NCI-H146 treated with DMSO at 0.1 percent for 48 hours (cell line): ENCODE measurements around the gene RXRA.

Experiments
- DNase-seq: peaks from one replicate; lab custom pipeline; 2025; ENCODE audit not compliant: unreplicated experiment; lab: John Stamatoyannopoulos, UW

The RXRA gene

DNA sequence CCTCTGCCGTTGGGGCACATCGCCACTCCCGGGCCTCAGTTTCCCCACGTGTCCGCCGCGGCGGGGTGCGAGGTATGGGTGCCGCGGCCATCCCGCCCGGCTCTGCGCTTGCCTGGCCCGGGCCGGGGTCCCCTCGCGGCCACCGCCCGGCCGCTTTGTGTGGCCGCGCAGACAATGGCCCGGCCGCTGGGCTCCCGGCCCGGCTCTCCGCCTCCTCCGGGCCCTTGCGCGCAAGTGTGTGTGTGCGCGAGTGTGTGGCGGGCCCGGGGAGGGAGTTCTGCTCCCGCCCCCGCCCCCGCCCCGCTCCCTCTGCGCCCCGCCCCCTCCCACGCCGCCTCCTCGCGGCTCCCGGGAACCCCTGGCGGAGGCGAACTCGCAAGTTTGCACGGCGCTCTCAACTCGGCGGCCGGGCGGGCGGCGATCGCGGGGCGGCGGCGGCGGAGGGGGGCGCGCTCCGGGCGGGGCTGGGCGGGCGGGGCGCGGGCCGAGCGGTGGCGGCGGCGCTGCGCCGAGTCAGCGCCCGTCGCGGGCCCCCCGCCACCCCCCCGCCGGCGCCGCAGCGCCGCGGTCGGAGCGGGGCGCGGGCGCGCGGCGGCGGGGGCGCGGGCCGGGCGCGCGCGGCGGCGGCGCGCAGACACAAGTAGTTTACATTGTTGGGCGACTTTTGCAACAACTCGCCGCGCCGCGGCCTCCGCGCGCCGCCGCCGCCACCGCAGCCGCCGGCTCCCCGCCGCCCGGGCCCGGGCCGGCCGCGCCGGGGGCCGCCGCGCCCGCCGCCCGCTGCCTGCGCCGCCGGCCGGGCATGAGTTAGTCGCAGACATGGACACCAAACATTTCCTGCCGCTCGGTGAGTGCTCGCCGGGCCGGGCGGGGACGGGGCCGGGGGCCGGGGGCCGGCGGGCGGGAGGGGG, at the start of gene RXRA:
Gene RXRA (plus strand): TSS at position 643 of the 911 bp plus-strand sequence. CDS start 177 bp downstream, at position 820.
- no peak for DNase-seq

- no peak for DNase-seq
Measured at GRCh38 chr9:134278286-134278685, 48.0 kb upstream of the RXRA start.

DNA sequence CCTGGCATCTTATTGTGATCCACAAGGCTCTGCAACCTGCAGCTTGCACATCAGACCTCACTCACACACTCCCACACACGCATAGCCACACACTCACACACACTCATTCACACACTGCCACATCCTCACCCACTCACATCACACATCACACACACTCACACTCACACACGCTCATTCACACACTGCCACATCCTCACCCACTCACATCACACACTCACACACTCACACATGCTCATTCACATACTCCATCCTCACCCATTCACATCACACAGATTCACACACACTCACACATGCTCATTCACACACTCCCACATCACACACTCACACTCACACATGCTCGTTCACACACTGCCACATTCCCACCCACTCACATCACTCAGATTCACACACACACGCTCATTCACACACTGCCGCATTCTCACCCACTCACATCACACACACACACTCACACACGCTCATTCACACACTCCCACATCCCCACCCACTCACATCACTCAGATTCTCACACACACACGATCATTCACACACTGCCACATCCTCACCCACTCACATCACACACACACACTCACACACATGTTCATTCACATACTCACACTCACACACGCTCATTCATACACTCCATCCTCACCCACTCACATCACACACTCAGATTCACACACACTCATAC, 47.1 kb upstream of the RXRA start:
- DNase-seq = no peak

- no peak for DNase-seq
Measured at GRCh38 chr9:134282138-134282650, 44.1 kb upstream of the RXRA start.

GRCh38 chr9:134283111-134283515, 43.1 kb upstream of the RXRA start:
- DNase-seq = no peak

DNA sequence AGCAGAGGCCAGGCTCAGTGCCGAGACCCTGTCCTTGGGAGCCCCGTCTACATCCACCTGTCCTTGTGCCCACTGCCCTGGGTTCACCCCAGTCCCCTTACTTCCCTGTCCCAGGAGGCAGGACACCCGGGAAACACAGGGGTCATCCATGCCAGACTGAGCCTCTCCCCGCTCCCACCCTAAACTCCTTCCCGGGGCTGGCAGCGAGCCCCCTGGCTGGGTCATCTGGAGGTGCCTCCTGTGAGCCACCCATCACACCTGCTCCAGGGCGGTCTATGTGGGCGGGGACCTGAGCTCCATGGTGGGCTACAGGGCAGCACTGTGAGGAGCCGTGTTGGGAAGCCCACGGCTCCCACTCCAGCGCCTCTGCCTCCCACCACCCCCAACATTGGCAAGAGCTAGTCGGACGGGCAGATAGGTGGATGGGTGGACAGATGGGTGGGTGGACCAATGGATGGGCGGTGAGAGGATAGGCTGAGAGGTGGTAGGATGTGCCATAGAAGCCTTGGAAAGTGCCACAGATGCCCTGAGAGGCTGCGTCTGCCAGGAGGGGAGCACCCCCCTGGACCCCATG, 42.5 kb upstream of the RXRA start:
- no peak for DNase-seq

GRCh38 chr9:134284273-134284672, 42.0 kb upstream of the RXRA start:
- no peak for DNase-seq

DNA sequence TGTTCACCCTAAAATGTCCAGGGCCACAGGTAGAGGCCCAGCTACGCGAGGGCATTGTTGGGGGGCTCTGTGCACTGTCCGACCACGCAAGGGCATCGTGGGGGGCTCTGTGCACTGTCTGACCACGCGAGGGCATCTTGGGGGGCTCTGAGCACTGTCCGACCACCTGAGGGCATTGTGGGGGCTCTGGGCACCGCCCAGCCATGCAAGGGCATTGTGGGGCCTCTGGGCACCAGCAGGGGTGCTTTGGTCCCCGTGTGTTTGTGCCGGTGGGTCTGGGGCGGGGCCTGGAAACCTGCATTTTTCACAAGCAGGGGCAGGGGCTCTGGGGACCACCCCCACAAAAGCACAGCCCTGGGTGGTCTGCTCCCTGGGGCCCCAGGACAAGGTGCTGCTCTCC, 41.5 kb upstream of the RXRA start:
- DNase-seq = no peak

DNA sequence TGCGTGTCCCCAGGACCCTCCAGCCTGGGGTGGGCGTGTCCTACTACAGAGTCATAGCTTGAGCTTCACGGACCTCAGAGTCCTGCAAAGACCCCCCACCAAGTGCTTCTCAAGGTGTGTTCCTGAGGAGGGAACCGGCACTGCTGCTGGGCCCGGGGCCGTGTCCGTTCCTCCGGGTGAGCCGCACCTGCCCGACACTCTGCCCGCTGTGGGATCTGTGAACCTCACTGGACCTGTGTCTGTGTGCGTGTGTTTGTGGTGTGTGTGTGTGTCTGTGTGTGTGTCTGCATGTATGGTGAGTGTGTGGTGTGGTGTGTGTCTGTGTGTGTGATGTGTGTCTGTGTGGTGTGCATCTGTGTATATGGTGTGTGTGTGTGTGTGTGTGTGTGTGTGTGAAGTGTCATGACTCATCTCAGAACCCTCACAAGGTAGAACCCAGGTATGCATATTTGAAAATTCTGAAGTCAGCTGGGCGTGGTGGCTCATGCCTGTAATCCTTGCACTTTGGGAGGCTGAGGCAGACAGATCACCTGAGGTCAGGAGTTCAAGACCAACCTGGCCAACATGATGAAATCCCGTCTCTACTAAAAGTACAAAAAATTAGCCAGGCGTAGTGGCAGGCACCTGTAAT, 40.9 kb upstream of the RXRA start:
- no peak for DNase-seq

GRCh38 chr9:134286471-134287245, 39.6 kb upstream of the RXRA start:
- DNase-seq = no peak

DNA sequence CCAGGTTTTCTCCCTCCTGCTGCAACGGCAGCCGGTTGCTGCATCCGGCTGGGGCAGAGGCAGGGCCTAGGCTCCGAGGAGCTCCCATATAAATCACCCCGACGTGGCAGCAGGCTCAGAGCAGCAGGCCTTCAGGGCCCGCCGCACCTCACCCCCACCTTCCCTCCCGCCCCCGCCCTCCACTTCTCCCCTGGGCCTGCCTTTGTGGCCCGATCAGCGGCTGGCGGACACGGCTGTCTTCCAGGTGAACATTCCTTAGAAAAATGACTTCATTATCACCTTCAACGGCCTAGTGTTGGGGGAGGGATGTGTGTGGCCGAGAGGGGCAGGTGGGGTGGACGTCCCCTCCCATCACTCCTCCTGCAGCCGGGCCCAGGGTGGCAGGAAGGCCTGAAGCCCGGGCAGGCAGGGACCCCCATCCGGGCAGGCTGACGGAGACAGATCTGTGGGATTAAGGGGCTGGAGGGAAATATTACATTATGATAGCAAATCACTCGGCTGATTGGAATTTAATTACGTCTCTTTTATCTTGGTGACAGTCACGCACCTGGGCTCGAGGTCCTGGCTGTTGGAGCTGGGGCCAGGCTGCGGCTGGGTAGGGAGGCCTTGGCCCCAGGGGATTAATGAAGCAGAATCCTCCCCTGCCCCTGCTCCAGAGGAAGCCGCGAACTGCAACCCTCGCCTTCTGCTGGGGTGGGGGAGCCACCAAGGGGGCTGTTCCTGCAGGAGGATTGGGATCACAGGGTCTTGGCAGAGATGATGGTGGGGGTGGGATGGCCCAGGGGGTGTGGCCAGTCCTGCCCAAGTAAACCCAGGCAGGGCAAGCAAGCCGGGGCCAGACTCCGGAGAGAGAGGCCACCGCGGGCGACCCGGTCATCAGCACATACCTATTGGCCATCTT, 38.4 kb upstream of the RXRA start:
- no peak for DNase-seq

DNA sequence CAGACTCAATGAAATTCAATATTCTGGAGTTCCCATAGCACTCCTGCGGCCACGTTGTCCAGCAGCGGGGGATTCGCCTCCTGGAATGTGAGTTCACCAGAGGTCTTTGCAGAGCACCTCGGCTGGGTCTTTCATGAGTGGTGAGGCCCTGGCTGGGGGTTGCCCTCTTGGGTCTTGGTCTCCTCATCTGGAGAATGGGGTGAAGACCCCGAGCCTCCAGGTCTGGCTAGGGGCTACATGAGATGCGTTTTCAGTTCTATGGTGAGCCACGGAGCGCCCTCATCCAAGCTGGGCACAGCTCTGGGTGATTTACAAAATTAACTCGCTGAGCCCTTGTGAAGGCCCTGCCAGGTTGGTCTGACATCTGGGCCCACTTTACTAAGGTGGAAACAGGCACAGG, 37.5 kb upstream of the RXRA start:
- no peak for DNase-seq

GRCh38 chr9:134289241-134289875, 36.9 kb upstream of the RXRA start:
- no peak for DNase-seq

- no peak for DNase-seq
Measured at GRCh38 chr9:134290603-134291451, 35.4 kb upstream of the RXRA start.

DNA sequence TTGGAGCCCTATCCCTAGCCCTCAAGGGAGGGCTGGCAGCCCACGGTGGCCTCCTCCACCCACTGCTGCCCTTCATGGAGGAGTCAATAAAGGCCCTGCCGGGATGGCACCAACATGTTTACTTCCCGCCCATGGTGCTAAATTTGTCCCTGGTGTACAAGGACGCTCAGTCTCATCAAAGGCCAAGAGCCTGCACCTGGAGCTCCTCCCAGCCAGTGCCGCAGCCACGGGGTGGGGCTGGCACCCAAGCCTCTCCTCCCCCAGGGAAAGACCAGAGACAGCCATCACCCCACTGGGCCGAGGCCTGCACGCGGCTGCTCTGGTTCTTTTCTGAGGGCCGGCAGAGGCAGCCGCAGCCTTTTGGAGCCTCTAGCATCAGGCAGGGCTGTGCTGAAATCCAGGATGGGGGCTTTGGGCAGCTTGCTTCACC, 34.8 kb upstream of the RXRA start:
- no peak for DNase-seq

- no peak for DNase-seq
Measured at GRCh38 chr9:134291961-134292871, 34.0 kb upstream of the RXRA start.

- no peak for DNase-seq
Measured at GRCh38 chr9:134293031-134293521, 33.2 kb upstream of the RXRA start.
